CD14-positive monocyte (primary cell): ENCODE results near the gene FBXO8. TPM values are rescaled to one million over a fixed set of nuclear protein-coding genes. Genes with fewer than 3 reads are reported as not detected.
A peak's percentile ranks its signal among the peaks of the same experiment; 100 is the strongest.

Source experiments
- DNase-seq, 3 donors: peaks; one replicate each; pipeline ENCODE4 v3.0.0-alpha.2; 2011 to 2022
- H2AFZ ChIP-seq: 2 replicates; pipeline ENCODE4 v1.6.0; 2012; ENCODE audit warnings: mild to moderate bottlenecking, low read depth, low read length, inconsistent platforms; ENCODE audit not compliant: insufficient read depth, poor library complexity, severe bottlenecking
- H3K27ac ChIP-seq, 2 donors: 1 replicate in 1 of 2; 2 replicates in 1 of 2; pipeline ENCODE4 v1.5.1; 2012 to 2013; ENCODE audit warnings: low read length in 2 of 2, control low read depth in 1 of 2, inconsistent platforms in 1 of 2, low read depth in 1 of 2, mild to moderate bottlenecking in 1 of 2
- H3K27me3 ChIP-seq, 2 donors: one replicate each; pipeline versions ENCODE4 v1.6.0 to v1.6.1; 2011 to 2013; ENCODE audit warnings: low read length in 2 of 2; ENCODE audit not compliant: control insufficient read depth in 2 of 2, insufficient read depth in 2 of 2
- H3K36me3 ChIP-seq, 2 donors: replicated peaks in 1 of 2; 1 replicate in 1 of 2; 2 replicates in 1 of 2; pipeline versions ENCODE4 v1.5.1 to v1.6.1; 2012 to 2013; ENCODE audit warnings: low read length in 2 of 2, control low read depth in 1 of 2, inconsistent platforms in 1 of 2, mild to moderate bottlenecking in 1 of 2; ENCODE audit not compliant: insufficient read depth in 2 of 2, control insufficient read depth in 1 of 2
- H3K4me1 ChIP-seq, 2 donors: 1 replicate in 1 of 2; 2 replicates in 1 of 2; pipeline versions ENCODE4 v1.5.1 to v1.6.1; 2012 to 2013; ENCODE audit warnings: low read length in 2 of 2, control low read depth in 1 of 2, inconsistent platforms in 1 of 2, mild to moderate bottlenecking in 1 of 2, moderate library complexity in 1 of 2; ENCODE audit not compliant: insufficient read depth in 2 of 2, control insufficient read depth in 1 of 2
- H3K4me2 ChIP-seq: replicated peaks from 2 replicates; pipeline ENCODE3; 2012; ENCODE audit warnings: low read length, moderate library complexity, mild to moderate bottlenecking; ENCODE audit not compliant: poor library complexity, severe bottlenecking; ENCODE audit errors: extremely low read depth
- H3K4me3 ChIP-seq, 3 experiments: fragments of 200-600 bp in 1 of 3; sonication (generic) in 1 of 3; replicated peaks in 1 of 3; 1 replicate in 2 of 3; 2 replicates in 1 of 3; pipeline ENCODE4 v1.5.1; 2011 to 2013; ENCODE audit warnings: low read length in 3 of 3, mild to moderate bottlenecking in 3 of 3, control low read depth in 2 of 3, low read depth in 2 of 3, inconsistent platforms in 1 of 3, moderate library complexity in 1 of 3
- H3K79me2 ChIP-seq: 2 replicates; pipeline ENCODE4 v1.6.0; 2012; ENCODE audit warnings: mild to moderate bottlenecking, control low read depth, inconsistent platforms, low read length, moderate library complexity; ENCODE audit not compliant: insufficient read depth
- H3K9ac ChIP-seq: 2 replicates; pipeline ENCODE4 v1.6.0; 2017; ENCODE audit warnings: low read length, mild to moderate bottlenecking; ENCODE audit not compliant: insufficient read depth, poor library complexity, severe bottlenecking
- H3K9me3 ChIP-seq, 2 donors: replicated peaks in 1 of 2; 1 replicate in 1 of 2; 2 replicates in 1 of 2; pipeline versions ENCODE4 v1.5.1 to v1.6.1; 2012 to 2013; ENCODE audit warnings: low read length in 2 of 2, control low read depth in 1 of 2; ENCODE audit not compliant: control insufficient read depth in 1 of 2, insufficient read depth in 1 of 2
- H4K20me1 ChIP-seq: 2 replicates; pipeline ENCODE4 v1.6.0; 2012; ENCODE audit warnings: mild to moderate bottlenecking, low read length, control low read depth, moderate library complexity; ENCODE audit not compliant: insufficient read depth
- H3K27ac Mint-ChIP-seq, 7 donors: one replicate each; pipeline ENCODE4 v1.8.0; 2020; ENCODE audit warnings: mild to moderate bottlenecking in 7 of 7, mixed read lengths in 7 of 7, moderate library complexity in 6 of 7, inconsistent platforms in 2 of 7
- H3K27me3 Mint-ChIP-seq, 3 donors: one replicate each; pipeline ENCODE4 v1.8.0; 2021 to 2022; ENCODE audit warnings: low read depth in 3 of 3, mild to moderate bottlenecking in 3 of 3, mixed read lengths in 3 of 3, moderate library complexity in 3 of 3, inconsistent platforms in 1 of 3
- H3K36me3 Mint-ChIP-seq, 2 donors: one replicate each; pipeline ENCODE4 v1.8.0; 2020; ENCODE audit warnings: mixed read lengths in 2 of 2, inconsistent platforms in 1 of 2, mild to moderate bottlenecking in 1 of 2
- H3K4me1 Mint-ChIP-seq: one replicate; pipeline ENCODE4 v1.8.0; 2020; ENCODE audit warnings: mild to moderate bottlenecking, mixed read lengths
- H3K4me3 Mint-ChIP-seq, 2 donors: one replicate each; pipeline ENCODE4 v1.8.0; 2020; ENCODE audit warnings: mild to moderate bottlenecking in 2 of 2, mixed read lengths in 2 of 2, moderate library complexity in 1 of 2
- H3K9me3 Mint-ChIP-seq, 7 donors: one replicate each; pipeline ENCODE4 v1.8.0; 2020 to 2022; ENCODE audit warnings: mixed read lengths in 7 of 7, mild to moderate bottlenecking in 6 of 7, moderate library complexity in 6 of 7, inconsistent platforms in 2 of 7
- WGBS: methylation state at CpG from one replicate; pipeline ENCODE4 v1.1.5; 2013; ENCODE audit warnings: missing lambda C conversion rate; ENCODE audit not compliant: insufficient coverage; 5-methylcytosine and 5-hydroxymethylcytosine counted together
- intact Hi-C, 2 donors: fragments of 100-400 bp; cut with micrococcal nuclease; formaldehyde crosslinking; loops; one replicate each; pipeline versions ENCODE4 v1.15.0 to v1.15.1; 2023
- polyA plus RNA-seq, 3 donors: library from polyadenylated mRNA; depleted of rRNA in 1 of 3; unstranded in 2 of 3; stranded (reverse) in 1 of 3; fragments of 300-500 nt in 2 of 3; fragments of >200 nt in 1 of 3; fragmentation: Illumina TruSeq in 2 of 3; gene quantifications; 1 replicate in 2 of 3; 2 replicates in 1 of 3; pipeline ENCODE4 v1.2.3, GENCODE V29; 2012 to 2021
- TF ChIP-seq, protein P1 (sequence below): fragments of 200-600 bp; IDR thresholded peaks from one replicate; pipeline ENCODE4 v1.8.0; 2022; ENCODE audit warnings: antibody characterized with exemption, mild to moderate bottlenecking

FBXO8 gene
- polyA plus RNA-seq, 3 donors = 3.9 to 6.5 (median 5.4) TPM

DNA sequence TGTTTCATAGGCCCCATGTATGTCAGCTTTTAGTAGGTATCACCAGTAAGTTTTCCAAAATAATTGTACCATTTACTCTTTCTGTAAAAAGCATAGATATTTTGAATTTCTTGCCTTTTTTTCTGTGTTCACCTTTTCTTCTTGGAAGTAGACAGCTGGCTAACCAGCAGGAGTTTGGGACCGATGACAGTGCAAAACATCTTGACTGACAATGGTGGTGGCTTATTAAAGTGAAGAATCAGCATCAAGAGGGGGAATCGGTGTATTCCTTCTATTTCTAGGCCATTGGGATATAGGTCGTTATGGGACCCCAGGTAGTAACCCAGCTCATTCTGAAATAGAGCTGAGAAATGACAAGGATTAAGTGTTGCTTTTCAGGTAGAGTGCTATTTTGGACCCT, 3.4 kb upstream of the FBXO8 start:
- 95% methylated on average over 2 of the region's 3 CpGs for WGBS
- intact Hi-C loops = no loop called here
- Histone ChIP-seq H3K27me3 (no peaks in the 10 kb centered on the region), H3K9me3 (peaks cover 1 to 3% of the 10 kb centered on the region in 2 donors), H3K9ac (no peak overlapping the region), H3K4me2 (no peak overlapping the region), H3K4me1 (peaks cover 9 to 16% of the 10 kb centered on the region in 2 donors), H3K79me2 (peaks cover 69% of the 10 kb centered on the region), H3K36me3 (peaks cover 0 to 5% of the 10 kb centered on the region in 2 donors), H3K27ac (no peak overlapping the region), H2AFZ (no peak overlapping the region), H4K20me1 (no peaks in the 10 kb centered on the region), H3K4me3 (no peak overlapping the region)
- no peak overlapping the region for H3K27ac Mint-ChIP-seq
- peaks cover 4 to 21% of the 10 kb centered on the region in 2 donors for H3K36me3 Mint-ChIP-seq
- DNase-seq = no peak
- H3K4me1 Mint-ChIP-seq = peaks cover 26% of the 10 kb centered on the region
- TF ChIP-seq, protein P1, sequence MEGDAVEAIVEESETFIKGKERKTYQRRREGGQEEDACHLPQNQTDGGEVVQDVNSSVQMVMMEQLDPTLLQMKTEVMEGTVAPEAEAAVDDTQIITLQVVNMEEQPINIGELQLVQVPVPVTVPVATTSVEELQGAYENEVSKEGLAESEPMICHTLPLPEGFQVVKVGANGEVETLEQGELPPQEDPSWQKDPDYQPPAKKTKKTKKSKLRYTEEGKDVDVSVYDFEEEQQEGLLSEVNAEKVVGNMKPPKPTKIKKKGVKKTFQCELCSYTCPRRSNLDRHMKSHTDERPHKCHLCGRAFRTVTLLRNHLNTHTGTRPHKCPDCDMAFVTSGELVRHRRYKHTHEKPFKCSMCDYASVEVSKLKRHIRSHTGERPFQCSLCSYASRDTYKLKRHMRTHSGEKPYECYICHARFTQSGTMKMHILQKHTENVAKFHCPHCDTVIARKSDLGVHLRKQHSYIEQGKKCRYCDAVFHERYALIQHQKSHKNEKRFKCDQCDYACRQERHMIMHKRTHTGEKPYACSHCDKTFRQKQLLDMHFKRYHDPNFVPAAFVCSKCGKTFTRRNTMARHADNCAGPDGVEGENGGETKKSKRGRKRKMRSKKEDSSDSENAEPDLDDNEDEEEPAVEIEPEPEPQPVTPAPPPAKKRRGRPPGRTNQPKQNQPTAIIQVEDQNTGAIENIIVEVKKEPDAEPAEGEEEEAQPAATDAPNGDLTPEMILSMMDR = no peak
- peaks cover 3 to 9% (median 6%) of the 10 kb centered on the region in 7 donors for H3K9me3 Mint-ChIP-seq
- H3K27me3 Mint-ChIP-seq = peaks cover 0 to 2% (median 0%) of the 10 kb centered on the region in 3 donors
- no peak overlapping the region for H3K4me3 Mint-ChIP-seq

DNA sequence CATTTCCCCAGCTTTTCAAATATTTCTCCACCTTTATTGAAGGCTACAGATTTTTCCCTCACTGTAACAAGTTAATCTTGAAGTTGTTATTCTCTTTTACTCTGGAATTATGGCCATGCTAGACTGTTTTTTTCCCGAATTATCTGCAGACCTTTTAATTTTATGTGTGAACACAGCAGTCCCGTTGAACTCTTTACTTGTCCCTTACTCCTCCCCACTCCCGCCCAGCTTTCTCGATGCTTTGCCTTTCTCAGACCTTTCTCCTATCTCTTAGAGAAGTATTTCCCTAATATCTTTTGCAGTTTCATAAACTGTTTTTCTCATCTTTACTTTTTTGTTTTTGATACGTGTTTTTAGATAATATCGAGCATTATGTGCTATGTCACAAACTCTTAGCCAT, 1.0 kb upstream of the FBXO8 start:
- intact Hi-C loops = no loop called here
- Histone ChIP-seq H4K20me1 (no peaks in the 10 kb centered on the region), H3K27me3 (no peaks in the 10 kb centered on the region), H3K79me2 (peaks cover 76% of the 10 kb centered on the region), H3K9me3 (no peaks in the 10 kb centered on the region), H3K36me3 (peaks cover 0 to 4% of the 10 kb centered on the region in 2 donors), H3K4me2 (peak overlapping the region; percentile 83), H3K4me1 (peaks cover 15 to 25% of the 10 kb centered on the region in 2 donors), H3K9ac (peak overlapping the region; percentile 98), H3K4me3 (peak overlapping the region; percentile 90 to 98 (median 93)), H3K27ac (peak overlapping the region in 1 of 2 donors; percentile 100), H2AFZ (peak overlapping the region; percentile 92)
- peak overlapping the region in 6 of 7 donors; percentile 16 to 100 (median 99) for H3K27ac Mint-ChIP-seq
- peak overlapping the region; percentile 93 to 96 for H3K4me3 Mint-ChIP-seq
- peaks cover 44% of the 10 kb centered on the region for H3K4me1 Mint-ChIP-seq
- H3K9me3 Mint-ChIP-seq = peaks cover 0 to 3% (median 0%) of the 10 kb centered on the region in 7 donors
- 0% methylated on average over 1 of the region's 6 CpGs for WGBS
- TF ChIP-seq, protein P1 = no peak
- no peak for DNase-seq
- peaks cover 9 to 14% of the 10 kb centered on the region in 2 donors for H3K36me3 Mint-ChIP-seq
- peaks cover 0 to 2% (median 0%) of the 10 kb centered on the region in 3 donors for H3K27me3 Mint-ChIP-seq
